WTC11 (cell line): ENCODE data around the gene RCAN2. TPM values are rescaled to one million over a fixed set of nuclear protein-coding genes. Genes with fewer than 3 reads are reported as not detected.

ENCODE experiments used
- ATAC-seq: fragments of 200-7000 bp; cut with Tn5 transposase; 2 replicates; pipeline ENCODE4 v1.10.0; 2021; ENCODE audit warnings: mild to moderate bottlenecking, moderate library complexity
- CTCF ChIA-PET: fragments of 300-600 bp; sonication (Branson Sonifier 250); formaldehyde crosslinking; loops from one replicate; lab custom pipeline; 2021; ENCODE audit warnings: antibody characterized with exemption; lab: Charles Lee
- POLR2A ChIA-PET: fragments of 350-600 bp; sonication (Branson Sonifier 250); formaldehyde crosslinking; loops from one replicate; lab custom pipeline; 2021; ENCODE audit warnings: antibody characterized with exemption; lab: Charles Lee
- DNase-seq: peaks from one replicate; pipeline ENCODE4 v3.0.0; 2021; ENCODE audit warnings: low spot score
- H3K27ac Mint-ChIP-seq: 2 replicates; pipeline ENCODE4 v1.8.0; 2021; ENCODE audit warnings: mixed read lengths
- H3K27me3 Mint-ChIP-seq: 2 replicates; pipeline ENCODE4 v1.8.0; 2021; ENCODE audit warnings: low read depth, mild to moderate bottlenecking, moderate library complexity, mixed read lengths
- H3K36me3 Mint-ChIP-seq: 2 replicates; pipeline ENCODE4 v1.8.0; 2021; ENCODE audit warnings: mixed read lengths
- H3K4me1 Mint-ChIP-seq: 2 replicates; pipeline ENCODE4 v1.8.0; 2022; ENCODE audit warnings: mixed read lengths
- H3K4me3 Mint-ChIP-seq: 2 replicates; pipeline ENCODE4 v1.8.0; 2021; ENCODE audit warnings: mild to moderate bottlenecking, moderate library complexity, mixed read lengths
- H3K9me3 Mint-ChIP-seq: 2 replicates; pipeline ENCODE4 v1.8.0; 2021; ENCODE audit warnings: mixed read lengths
- ATF2 ChIP-seq: sonication (generic); formaldehyde crosslinking; IDR thresholded peaks from 2 replicates; pipeline ENCODE4 v1.8.1; 2022; ENCODE audit warnings: low read depth, missing genetic modification reagents, borderline replicate concordance
- ATF3 ChIP-seq: sonication (generic); formaldehyde crosslinking; conservative IDR thresholded peaks from 2 replicates; pipeline ENCODE4 v1.8.1; 2022; ENCODE audit warnings: mild to moderate bottlenecking, missing genetic modification reagents
- CDX4 ChIP-seq: fragments of 250-450 bp; sonication (Bioruptor Pico); IDR thresholded peaks from 2 replicates; pipeline ENCODE4 v1.9.0; 2021; ENCODE audit warnings: moderate library complexity, mild to moderate bottlenecking, inconsistent platforms, borderline replicate concordance
- E2F4 ChIP-seq: sonication (generic); formaldehyde crosslinking; IDR thresholded peaks from 2 replicates; pipeline ENCODE4 v1.8.1; 2022; ENCODE audit warnings: low read depth, mild to moderate bottlenecking, moderate library complexity, missing genetic modification reagents, borderline replicate concordance
- ESRRA ChIP-seq: sonication (generic); formaldehyde crosslinking; IDR thresholded peaks from 2 replicates; pipeline ENCODE4 v1.8.1; 2022; ENCODE audit warnings: mild to moderate bottlenecking, missing genetic modification reagents, borderline replicate concordance
- HMGXB4 ChIP-seq: sonication (generic); formaldehyde crosslinking; IDR thresholded peaks from 2 replicates; pipeline ENCODE4 v1.8.1; 2023; ENCODE audit warnings: mild to moderate bottlenecking, moderate library complexity, missing genetic modification reagents
- JUN ChIP-seq: sonication (generic); formaldehyde crosslinking; IDR thresholded peaks from 2 replicates; pipeline ENCODE4 v1.8.0; 2023; ENCODE audit warnings: mild to moderate bottlenecking, missing genetic modification reagents
- MLX ChIP-seq: sonication (generic); formaldehyde crosslinking; IDR thresholded peaks from 2 replicates; pipeline ENCODE4 v1.8.1; 2023; ENCODE audit warnings: mild to moderate bottlenecking, missing genetic modification reagents, moderate library complexity
- PRRX2 ChIP-seq: fragments of 250-450 bp; sonication (Bioruptor Pico); IDR thresholded peaks from 2 replicates; pipeline ENCODE4 v1.8.0; 2021; ENCODE audit warnings: mild to moderate bottlenecking
- RORB ChIP-seq: fragments of 250-450 bp; sonication (Bioruptor Pico); IDR thresholded peaks from 2 replicates; pipeline ENCODE4 v1.9.0; 2021; ENCODE audit warnings: mild to moderate bottlenecking
- SOX15 ChIP-seq: fragments of 250-450 bp; sonication (Bioruptor Pico); IDR thresholded peaks from 2 replicates; pipeline ENCODE4 v1.9.0; 2021; ENCODE audit warnings: mild to moderate bottlenecking
- STAT6 ChIP-seq: sonication (generic); formaldehyde crosslinking; conservative IDR thresholded peaks from 2 replicates; pipeline ENCODE4 v1.8.1; 2023; ENCODE audit warnings: mild to moderate bottlenecking, low read depth, missing genetic modification reagents, moderate library complexity
- ZNF317 ChIP-seq: sonication (generic); formaldehyde crosslinking; IDR thresholded peaks from 2 replicates; pipeline ENCODE4 v1.8.1; 2023; ENCODE audit warnings: low read depth, mild to moderate bottlenecking, moderate library complexity, missing genetic modification reagents, borderline replicate concordance
- ZNF416 ChIP-seq: fragments of 250-450 bp; sonication (Bioruptor Pico); IDR thresholded peaks from 2 replicates; pipeline ENCODE4 v1.9.0; 2021; ENCODE audit warnings: mild to moderate bottlenecking, inconsistent platforms
- ZSCAN18 ChIP-seq: fragments of 250-450 bp; sonication (Bioruptor Pico); IDR thresholded peaks from 2 replicates; pipeline ENCODE4 v2.1.2; 2022; ENCODE audit warnings: mild to moderate bottlenecking, moderate library complexity
- total RNA-seq: library from RNA; stranded (reverse); gene quantifications from 3 replicates; pipeline ENCODE4 v1.2.3, GENCODE V29; 2021

The RCAN2 gene
- total RNA-seq, 1 experiment from 2014 or later = 3.9 TPM

GRCh38 chr6:46370622-46371021 is 120.6 kb downstream of the RCAN2 start:
- DNase-seq (no peak), ATAC-seq (peak; percentile 60)
- Mint-ChIP-seq H3K4me3 (no peak overlapping the region), H3K27me3 (no peaks in the 10 kb centered on the region), H3K4me1 (no peaks in the 10 kb centered on the region; the same call in 1 of the 2 replicates), H3K36me3 (no peaks in the 10 kb centered on the region), H3K9me3 (no peaks in the 10 kb centered on the region), H3K27ac (no peak overlapping the region)
- ChIA-PET POLR2A (no interaction called here), CTCF (no interaction called here)
- TF ChIP-seq ZNF416 (CRISPR knock-in tag) = no peak
- TF ChIP-seq STAT6 (CRISPR knock-in tag) = no peak
- no peak for TF ChIP-seq ZSCAN18
- no peak for TF ChIP-seq JUN

- no peak for ATAC-seq
- Mint-ChIP-seq H3K9me3 (no peaks in the 10 kb centered on the region), H3K4me1 (no peaks in the 10 kb centered on the region; the same call in 1 of the 2 replicates), H3K27ac (no peak overlapping the region), H3K4me3 (no peak overlapping the region), H3K36me3 (no peaks in the 10 kb centered on the region)
- CTCF ChIA-PET = interaction anchor here (1.2 to 1.4 kb wide), 2 partner anchors 9 to 278 kb away, joined by 3 to 4 read pairs; no protein-coding TSS in a partner anchor
- POLR2A ChIA-PET = no interaction called here
- TF ChIP-seq HMGXB4 = no peak
- TF ChIP-seq PRRX2 (CRISPR knock-in tag) = no peak
- TF ChIP-seq SOX15 (CRISPR knock-in tag) = no peak
- no peak for TF ChIP-seq ZNF416 (CRISPR knock-in tag)
- no peak for TF ChIP-seq ESRRA (CRISPR knock-in tag)
- TF ChIP-seq, all 79 proteins: peak for 0
- DNase-seq = no peak
- H3K27me3 Mint-ChIP-seq = no peaks in the 10 kb centered on the region
Observed at GRCh38 chr6:46368169-46368536, 123.1 kb downstream of the RCAN2 start.

- CTCF ChIA-PET = interaction anchor here (1.4 kb wide), 1 partner anchor 277 kb away, joined by 4 read pairs; no protein-coding TSS in a partner anchor
- H3K27ac Mint-ChIP-seq = no peak overlapping the region
- TF ChIP-seq E2F4 (CRISPR knock-in tag) = no peak
- TF ChIP-seq ATF2 (CRISPR knock-in tag) = no peak
- no peak for TF ChIP-seq ZNF317 (CRISPR knock-in tag)
- TF ChIP-seq STAT6 (CRISPR knock-in tag) = no peak
- no peak for TF ChIP-seq ATF3 (CRISPR knock-in tag)
- TF ChIP-seq CDX4 (CRISPR knock-in tag) = no peak
- TF ChIP-seq MLX = no peak
- no peak for TF ChIP-seq RORB
Observed at GRCh38 chr6:46367354-46368168, 123.7 kb downstream of the RCAN2 start.

More at GRCh38 chr6:46367354-46368168, 123.7 kb downstream of the RCAN2 start:
- H3K27me3 Mint-ChIP-seq = no peaks in the 10 kb centered on the region
- H3K4me3 Mint-ChIP-seq = no peak overlapping the region
- ATAC-seq (no peak), DNase-seq (no peak)
- H3K9me3 Mint-ChIP-seq = peaks cover under 1% of the 10 kb centered on the region; the same call in 1 of the 2 replicates
- POLR2A ChIA-PET = no interaction called here
- H3K4me1 Mint-ChIP-seq = no peaks in the 10 kb centered on the region; the same call in 1 of the 2 replicates
- no peaks in the 10 kb centered on the region for H3K36me3 Mint-ChIP-seq
